ENCODE results near the gene SPATA13.

DNA sequence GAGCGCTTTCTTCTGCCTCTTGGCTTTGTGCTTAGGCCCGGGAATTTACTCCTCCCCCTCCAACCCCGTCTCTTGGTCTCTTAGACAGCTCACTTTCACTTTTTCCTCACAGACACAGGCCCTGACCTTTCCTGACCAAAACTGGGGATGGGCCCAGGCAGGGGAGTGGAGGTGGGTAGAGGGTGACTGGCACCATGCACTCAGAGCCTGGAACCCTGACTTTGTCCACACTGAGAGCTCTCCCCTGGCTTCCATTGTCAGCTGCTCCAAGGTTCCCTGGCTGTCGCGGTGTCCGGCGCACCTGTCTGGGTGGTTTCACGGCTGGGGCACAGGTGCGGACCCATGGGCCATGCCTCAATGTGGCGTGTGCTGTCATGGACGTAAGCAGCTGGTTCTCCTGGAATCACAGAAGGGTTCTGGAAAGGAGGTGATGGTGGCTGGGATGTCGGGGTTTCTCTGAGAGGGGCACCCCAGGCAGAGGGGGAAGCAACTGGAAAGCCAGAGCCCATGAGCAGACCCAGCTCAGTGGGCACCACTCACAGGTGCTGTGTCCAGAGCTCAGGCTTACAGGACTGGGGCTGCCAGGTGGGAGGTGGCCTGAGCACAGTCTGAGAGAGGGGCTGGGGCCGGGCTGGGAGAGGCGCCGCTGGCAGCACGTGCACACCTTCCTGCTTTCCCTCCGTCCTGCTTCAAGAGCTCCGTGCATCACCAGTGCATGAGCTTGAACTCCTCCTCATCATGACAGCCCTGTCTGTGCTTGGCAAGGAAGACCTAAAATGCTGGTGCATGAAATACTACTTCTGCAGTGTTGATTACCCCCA is 120.9 kb downstream of the SPATA13 start:
- TF ChIP-seq CEBPB (IDR thresholded peaks at IDR 0.05; ENCODE audit: low read depth) (no peak), EZH2 (IDR thresholded peaks at IDR 0.05) (no peak), POLR2AphosphoS5 (IDR thresholded peaks at IDR 0.05; ENCODE audit: low read depth, low read length) (no peak), POLR2A (IDR thresholded peaks at IDR 0.05; ENCODE audit: borderline replicate concordance, extremely low read depth, insufficient read depth, insufficient read length) (no peak), RAD21 (IDR thresholded peaks at IDR 0.05; ENCODE audit: low read depth) (no peak), TCF7L2 (IDR thresholded peaks at IDR 0.05; ENCODE audit: borderline replicate concordance, extremely low read depth, insufficient read depth, insufficient read length) (no peak), EZH2phosphoT487 (IDR thresholded peaks at IDR 0.05; ENCODE audit: borderline replicate concordance) (no peak), SP1 (IDR thresholded peaks at IDR 0.05; ENCODE audit: low read depth) (no peak), ZNF274 (IDR thresholded peaks at IDR 0.05; ENCODE audit: low read depth, low read length) (no peak), ZFX (IDR thresholded peaks at IDR 0.05) (no peak)
- TF ChIP-seq, protein P1, sequence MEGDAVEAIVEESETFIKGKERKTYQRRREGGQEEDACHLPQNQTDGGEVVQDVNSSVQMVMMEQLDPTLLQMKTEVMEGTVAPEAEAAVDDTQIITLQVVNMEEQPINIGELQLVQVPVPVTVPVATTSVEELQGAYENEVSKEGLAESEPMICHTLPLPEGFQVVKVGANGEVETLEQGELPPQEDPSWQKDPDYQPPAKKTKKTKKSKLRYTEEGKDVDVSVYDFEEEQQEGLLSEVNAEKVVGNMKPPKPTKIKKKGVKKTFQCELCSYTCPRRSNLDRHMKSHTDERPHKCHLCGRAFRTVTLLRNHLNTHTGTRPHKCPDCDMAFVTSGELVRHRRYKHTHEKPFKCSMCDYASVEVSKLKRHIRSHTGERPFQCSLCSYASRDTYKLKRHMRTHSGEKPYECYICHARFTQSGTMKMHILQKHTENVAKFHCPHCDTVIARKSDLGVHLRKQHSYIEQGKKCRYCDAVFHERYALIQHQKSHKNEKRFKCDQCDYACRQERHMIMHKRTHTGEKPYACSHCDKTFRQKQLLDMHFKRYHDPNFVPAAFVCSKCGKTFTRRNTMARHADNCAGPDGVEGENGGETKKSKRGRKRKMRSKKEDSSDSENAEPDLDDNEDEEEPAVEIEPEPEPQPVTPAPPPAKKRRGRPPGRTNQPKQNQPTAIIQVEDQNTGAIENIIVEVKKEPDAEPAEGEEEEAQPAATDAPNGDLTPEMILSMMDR (IDR thresholded peaks at IDR 0.05 in 2 of 3, conservative IDR thresholded peaks at IDR 0.05 in 1 of 3; ENCODE audit: borderline replicate concordance in 1 of 3, insufficient read depth in 1 of 3, low read depth in 2 of 3, low read length in 2 of 3), result no peak
- TF ChIP-seq, protein P2, sequence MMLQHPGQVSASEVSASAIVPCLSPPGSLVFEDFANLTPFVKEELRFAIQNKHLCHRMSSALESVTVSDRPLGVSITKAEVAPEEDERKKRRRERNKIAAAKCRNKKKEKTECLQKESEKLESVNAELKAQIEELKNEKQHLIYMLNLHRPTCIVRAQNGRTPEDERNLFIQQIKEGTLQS (IDR thresholded peaks at IDR 0.05), result no peak

Data from HCT116 (cell line).